Neuronal stem cell (in vitro differentiated cells): ENCODE measurements around the gene KRTAP16-1.

Source experiments
- DNase-seq: peaks from one replicate; pipeline ENCODE4 v3.0.0-alpha.2; 2013; ENCODE audit warnings: low spot score
- H2AFZ ChIP-seq: one replicate; pipeline ENCODE4 v1.6.1; 2013; ENCODE audit warnings: mild to moderate bottlenecking, low read length, inconsistent platforms
- H2AK5ac ChIP-seq: 2 replicates; pipeline ENCODE4 v1.6.1; 2013; ENCODE audit warnings: low read depth, mild to moderate bottlenecking, inconsistent platforms, low read length, moderate library complexity, mixed read lengths
- H2BK120ac ChIP-seq: 2 replicates; pipeline ENCODE4 v1.6.1; 2013; ENCODE audit warnings: low read depth, mild to moderate bottlenecking, inconsistent platforms, low read length, moderate library complexity, mixed read lengths
- H2BK12ac ChIP-seq: one replicate; pipeline ENCODE4 v1.6.1; 2013; ENCODE audit warnings: low read length, inconsistent platforms
- H2BK15ac ChIP-seq: 2 replicates; pipeline ENCODE4 v1.6.1; 2013; ENCODE audit warnings: mild to moderate bottlenecking, low read length, inconsistent platforms, mixed read lengths
- H2BK5ac ChIP-seq: one replicate; pipeline ENCODE4 v1.6.1; 2013; ENCODE audit warnings: inconsistent platforms, mild to moderate bottlenecking, low read length, moderate library complexity
- H3K14ac ChIP-seq: one replicate; pipeline ENCODE4 v1.6.1; 2013; ENCODE audit warnings: low read length, inconsistent platforms
- H3K18ac ChIP-seq: 2 replicates; pipeline ENCODE4 v1.6.1; 2013; ENCODE audit warnings: low read length, inconsistent platforms
- H3K23ac ChIP-seq: 2 replicates; pipeline ENCODE4 v1.6.1; 2013; ENCODE audit warnings: low read depth, mild to moderate bottlenecking, mixed read lengths, low read length, inconsistent platforms; ENCODE audit not compliant: poor library complexity
- H3K27ac ChIP-seq: replicated peaks from 3 replicates; pipeline ENCODE4 v1.5.1; 2013; ENCODE audit warnings: low read length, inconsistent platforms
- H3K27me3 ChIP-seq, 3 experiments: 2 replicates each; pipeline ENCODE4 v1.6.1; 2013; ENCODE audit warnings: low read length in 3 of 3, mild to moderate bottlenecking in 2 of 3, inconsistent platforms in 1 of 3, low read depth in 1 of 3, mixed read lengths in 1 of 3, moderate library complexity in 1 of 3; ENCODE audit not compliant: control insufficient read depth in 3 of 3, insufficient read depth in 3 of 3
- H3K36me3 ChIP-seq, 2 donors: replicated peaks in 1 of 2; 2 replicates each; pipeline ENCODE4 v1.6.1; 2013; ENCODE audit warnings: low read length in 2 of 2; ENCODE audit not compliant: control insufficient read depth in 2 of 2, insufficient read depth in 2 of 2
- H3K4ac ChIP-seq: 2 replicates; pipeline ENCODE4 v1.6.1; 2013; ENCODE audit warnings: inconsistent platforms, mild to moderate bottlenecking, low read length, moderate library complexity
- H3K4me1 ChIP-seq, 2 donors: 1 replicate in 1 of 2; 2 replicates in 1 of 2; pipeline ENCODE4 v1.6.1; 2013; ENCODE audit warnings: low read length in 2 of 2, low read depth in 1 of 2; ENCODE audit not compliant: control insufficient read depth in 2 of 2, insufficient read depth in 1 of 2
- H3K4me2 ChIP-seq: one replicate; pipeline ENCODE4 v1.6.1; 2013; ENCODE audit warnings: mild to moderate bottlenecking, low read length, inconsistent platforms; ENCODE audit not compliant: insufficient read depth, poor library complexity, severe bottlenecking
- H3K4me3 ChIP-seq, 2 donors: 2 replicates each; pipeline ENCODE4 v1.5.1; 2013; ENCODE audit warnings: low read length in 2 of 2, mild to moderate bottlenecking in 2 of 2, inconsistent platforms in 1 of 2, moderate library complexity in 1 of 2
- H3K79me1 ChIP-seq: one replicate; pipeline ENCODE4 v1.6.1; 2013; ENCODE audit warnings: low read depth, mild to moderate bottlenecking, inconsistent platforms, low read length, moderate library complexity
- H3K9ac ChIP-seq: one replicate; pipeline ENCODE4 v1.6.1; 2013; ENCODE audit warnings: mild to moderate bottlenecking, low read depth, low read length, inconsistent platforms; ENCODE audit not compliant: poor library complexity
- H3K9me3 ChIP-seq, 2 donors: replicated peaks in 1 of 2; 2 replicates each; pipeline versions ENCODE3 to v1.6.1; 2013; ENCODE audit warnings: low read length in 2 of 2, mild to moderate bottlenecking in 2 of 2, inconsistent platforms in 1 of 2, low read depth in 1 of 2, mixed read lengths in 1 of 2, moderate library complexity in 1 of 2; ENCODE audit not compliant: control insufficient read depth in 2 of 2, insufficient read depth in 1 of 2
- H4K8ac ChIP-seq: one replicate; pipeline ENCODE4 v1.6.1; 2013; ENCODE audit warnings: low read depth, mild to moderate bottlenecking, inconsistent platforms, low read length, moderate library complexity
- H4K91ac ChIP-seq: one replicate; pipeline ENCODE4 v1.6.1; 2013; ENCODE audit warnings: low read length, low read depth, mild to moderate bottlenecking, inconsistent platforms; ENCODE audit not compliant: poor library complexity
- WGBS, 2 donors: extraction: QIAGEN DNeasy Blood & Tissue Kit; methylation state at CpG; one replicate each; pipeline ENCODE4 v1.1.7; 2013; ENCODE audit warnings: missing lambda C conversion rate in 2 of 2, mixed read lengths in 1 of 2; ENCODE audit not compliant: insufficient read length in 2 of 2, insufficient replicate concordance in 1 of 2; ENCODE audit errors: extremely low coverage in 2 of 2; 5-methylcytosine and 5-hydroxymethylcytosine counted together

KRTAP16-1 gene

GRCh38 chr17:41311111-41311510 is 2.0 kb upstream of the KRTAP16-1 start:
- H3K27me3 ChIP-seq = peaks cover 0 to 2% (median 0%) of the 10 kb centered on the region in 3 experiments
- peaks cover 0 to 3% of the 10 kb centered on the region in 2 donors for H3K9me3 ChIP-seq
- no peak overlapping the region for H2BK5ac ChIP-seq
- H3K4me2 ChIP-seq = no peak overlapping the region
- H3K36me3 ChIP-seq = no peaks in the 10 kb centered on the region
- H3K4me1 ChIP-seq = peaks cover 0 to 1% of the 10 kb centered on the region in 2 donors
- H3K14ac ChIP-seq = no peak overlapping the region
- H3K79me1 ChIP-seq = no peaks in the 10 kb centered on the region
- no peak overlapping the region for H2AFZ ChIP-seq
- H3K4me3 ChIP-seq = no peak overlapping the region
- no peak for DNase-seq
- H3K9ac ChIP-seq = no peak overlapping the region
- no peak overlapping the region for H3K27ac ChIP-seq
- H4K91ac ChIP-seq = peak overlapping the region; percentile 75
- H2AK5ac ChIP-seq = no peak overlapping the region
- H3K18ac ChIP-seq = no peak overlapping the region
- H2BK120ac ChIP-seq = no peak overlapping the region
- no CpG with 5 or more reads among the region's 1 CpG for whole genome bisulfite sequencing, 2 donors
- no peak overlapping the region for H3K23ac ChIP-seq
- no peak overlapping the region for H3K4ac ChIP-seq
- no peak overlapping the region for H2BK15ac ChIP-seq
- no peak overlapping the region for H2BK12ac ChIP-seq
- H4K8ac ChIP-seq = peak overlapping the region; percentile 76

- H3K14ac ChIP-seq = no peak overlapping the region
- no peak overlapping the region for H2BK12ac ChIP-seq
- no CpG with 5 or more reads among the region's 10 CpGs for WGBS, 2 donors
- no peak overlapping the region for H4K91ac ChIP-seq
- peaks cover 0 to 3% of the 10 kb centered on the region in 2 donors for H3K9me3 ChIP-seq
- no peaks in the 10 kb centered on the region for H3K79me1 ChIP-seq
- H3K9ac ChIP-seq = no peak overlapping the region
- no peaks in the 10 kb centered on the region for H3K27me3 ChIP-seq
- H2BK15ac ChIP-seq = no peak overlapping the region
- H3K4me1 ChIP-seq = peaks cover 0 to 1% of the 10 kb centered on the region in 2 donors
- no peak overlapping the region for H2AFZ ChIP-seq
- no peak overlapping the region for H3K4ac ChIP-seq
- DNase-seq = no peak
- no peak overlapping the region for H2BK120ac ChIP-seq
- H3K27ac ChIP-seq = no peak overlapping the region
- H2AK5ac ChIP-seq = peak overlapping the region; percentile 29
- no peaks in the 10 kb centered on the region for H3K36me3 ChIP-seq
- no peak overlapping the region for H2BK5ac ChIP-seq
- H4K8ac ChIP-seq = no peak overlapping the region
- H3K23ac ChIP-seq = peak overlapping the region; percentile 21
- peak overlapping the region; percentile 15 for H3K18ac ChIP-seq
- no peak overlapping the region for H3K4me3 ChIP-seq
- H3K4me2 ChIP-seq = no peak overlapping the region
Observed at GRCh38 chr17:41308251-41308917, 725 bp downstream of the KRTAP16-1 start.

- Histone ChIP-seq H3K14ac (no peak overlapping the region), H3K9ac (no peak overlapping the region), H3K4ac (no peak overlapping the region), H2BK5ac (no peak overlapping the region), H3K27ac (no peak overlapping the region), H3K4me2 (no peak overlapping the region), H3K4me3 (no peak overlapping the region), H4K8ac (peak overlapping the region; percentile 29), H3K23ac (peak overlapping the region; percentile 21), H2BK12ac (no peak overlapping the region), H4K91ac (no peak overlapping the region), H2BK120ac (no peak overlapping the region), H3K18ac (no peak overlapping the region), H2AK5ac (no peak overlapping the region), H2BK15ac (peak overlapping the region; percentile 30), H3K36me3 (no peaks in the 10 kb centered on the region), H2AFZ (no peak overlapping the region), H3K79me1 (no peaks in the 10 kb centered on the region), H3K27me3 (no peaks in the 10 kb centered on the region), H3K9me3 (peaks cover 0 to 3% of the 10 kb centered on the region in 2 donors), H3K4me1 (peaks cover 0 to 1% of the 10 kb centered on the region in 2 donors)
- DNase-seq = no peak
- no CpG with 5 or more reads among the region's 9 CpGs for WGBS, 2 donors
Observed at GRCh38 chr17:41307647-41308046, 1.5 kb downstream of the KRTAP16-1 start.

GRCh38 chr17:41304091-41304490 is 5.0 kb downstream of the KRTAP16-1 start:
- Histone ChIP-seq H3K14ac (no peak overlapping the region), H3K27me3 (no peaks in the 10 kb centered on the region), H3K9me3 (no peaks in the 10 kb centered on the region), H4K91ac (no peak overlapping the region), H3K36me3 (no peaks in the 10 kb centered on the region), H3K4me2 (no peak overlapping the region), H3K4ac (no peak overlapping the region), H3K9ac (no peak overlapping the region), H3K18ac (no peak overlapping the region), H3K79me1 (no peaks in the 10 kb centered on the region), H2BK15ac (no peak overlapping the region), H3K23ac (no peak overlapping the region), H2AFZ (no peak overlapping the region), H2AK5ac (no peak overlapping the region), H2BK5ac (no peak overlapping the region), H2BK12ac (no peak overlapping the region), H4K8ac (no peak overlapping the region), H2BK120ac (no peak overlapping the region), H3K27ac (no peak overlapping the region), H3K4me3 (no peak overlapping the region), H3K4me1 (peaks cover 0 to 1% of the 10 kb centered on the region in 2 donors)
- WGBS, 2 donors = no CpG with 5 or more reads among the region's 12 CpGs
- no peak for DNase-seq
